GF-D8 (cell line): ENCODE measurements around the gene OOSP4B.
"Not testable (repeated sequence)": the region's sequence is repeated elsewhere in the genome, so short reads cannot be mapped to it uniquely, and the experiment has no call there.

Experiments used
- DNase-seq: peaks from one replicate; lab custom pipeline; 2025; lab: John Stamatoyannopoulos, UW

The OOSP4B gene

GRCh38 chr11:60016881-60017280 is at the start of gene OOSP4B:
TSS of gene OOSP4B (plus strand) at chr11:60017181.
- no peak for DNase-seq

GRCh38 chr11:59967677-59968394 is 49.1 kb upstream of the OOSP4B start:
- no peak for DNase-seq

- no peak for DNase-seq
Measured at GRCh38 chr11:59968395-59968783, 48.6 kb upstream of the OOSP4B start.

- DNase-seq: no peak
Measured at GRCh38 chr11:59973097-59973496, 43.9 kb upstream of the OOSP4B start.

- no peak for DNase-seq
Measured at GRCh38 chr11:59981106-59981770, 35.7 kb upstream of the OOSP4B start.

- not testable (repeated sequence) for DNase-seq
Measured at GRCh38 chr11:59982037-59982436, 34.9 kb upstream of the OOSP4B start.

GRCh38 chr11:59983212-59983611 is 33.8 kb upstream of the OOSP4B start:
- DNase-seq: no peak

GRCh38 chr11:59984368-59984767 is 32.6 kb upstream of the OOSP4B start:
- no peak for DNase-seq

- no peak for DNase-seq
Measured at GRCh38 chr11:59990421-59990820, 26.6 kb upstream of the OOSP4B start.

GRCh38 chr11:59992425-59992824 is 24.6 kb upstream of the OOSP4B start:
- DNase-seq: peak; percentile 66

GRCh38 chr11:59997800-59998199 is 19.2 kb upstream of the OOSP4B start:
- no peak for DNase-seq

GRCh38 chr11:59999691-60000090 is 17.3 kb upstream of the OOSP4B start:
- DNase-seq: no peak

- no peak for DNase-seq
Measured at GRCh38 chr11:60003729-60004128, 13.3 kb upstream of the OOSP4B start.

- DNase-seq: no peak
Measured at GRCh38 chr11:60005360-60005759, 11.6 kb upstream of the OOSP4B start.

- DNase-seq: no peak
Measured at GRCh38 chr11:60018058-60018457, 1.1 kb downstream of the OOSP4B start.

- DNase-seq: not testable (repeated sequence)
Measured at GRCh38 chr11:60020376-60020775, 3.4 kb downstream of the OOSP4B start.

GRCh38 chr11:60029015-60029632 is 12.1 kb downstream of the OOSP4B start:
- no peak for DNase-seq

GRCh38 chr11:60040109-60040508 is 23.1 kb downstream of the OOSP4B start, which contains the start of gene OOSP2:
TSS of gene OOSP2 (plus strand) at chr11:60040409. CDS start at chr11:60040460, 51 bp downstream.
- no peak for DNase-seq

- not testable (repeated sequence) for DNase-seq
Measured at GRCh38 chr11:60050422-60050821, 33.4 kb downstream of the OOSP4B start.

- DNase-seq: not testable (repeated sequence)
Measured at GRCh38 chr11:60050839-60051238, 33.9 kb downstream of the OOSP4B start.

- peak; percentile 95 for DNase-seq
Measured at GRCh38 chr11:60056349-60056969, 39.5 kb downstream of the OOSP4B start, which contains the start of gene MS4A3. TSS of gene MS4A3 (plus strand) at chr11:60056665. CDS start at chr11:60061161, 4,496 bp downstream.

- DNase-seq: no peak
Measured at GRCh38 chr11:60059052-60059451, 42.1 kb downstream of the OOSP4B start.
